WTC11 (cell line): Measurements from ENCODE around the gene KCNJ15. TPM values are rescaled to one million over a fixed set of nuclear protein-coding genes. Genes with fewer than 3 reads are reported as not detected.

Experiments used
- ATAC-seq: fragments of 200-7000 bp; cut with Tn5 transposase; 2 replicates; pipeline ENCODE4 v1.10.0; 2021; ENCODE audit warnings: mild to moderate bottlenecking, moderate library complexity
- CTCF ChIA-PET: fragments of 300-600 bp; sonication (Branson Sonifier 250); formaldehyde crosslinking; loops from one replicate; lab custom pipeline; 2021; ENCODE audit warnings: antibody characterized with exemption; lab: Charles Lee
- POLR2A ChIA-PET: fragments of 350-600 bp; sonication (Branson Sonifier 250); formaldehyde crosslinking; loops from one replicate; lab custom pipeline; 2021; ENCODE audit warnings: antibody characterized with exemption; lab: Charles Lee
- DNase-seq: peaks from one replicate; pipeline ENCODE4 v3.0.0; 2021; ENCODE audit warnings: low spot score
- H3K27ac Mint-ChIP-seq: 2 replicates; pipeline ENCODE4 v1.8.0; 2021; ENCODE audit warnings: mixed read lengths
- H3K27me3 Mint-ChIP-seq: 2 replicates; pipeline ENCODE4 v1.8.0; 2021; ENCODE audit warnings: low read depth, mild to moderate bottlenecking, moderate library complexity, mixed read lengths
- H3K36me3 Mint-ChIP-seq: 2 replicates; pipeline ENCODE4 v1.8.0; 2021; ENCODE audit warnings: mixed read lengths
- H3K4me1 Mint-ChIP-seq: 2 replicates; pipeline ENCODE4 v1.8.0; 2022; ENCODE audit warnings: mixed read lengths
- H3K4me3 Mint-ChIP-seq: 2 replicates; pipeline ENCODE4 v1.8.0; 2021; ENCODE audit warnings: mild to moderate bottlenecking, moderate library complexity, mixed read lengths
- H3K9me3 Mint-ChIP-seq: 2 replicates; pipeline ENCODE4 v1.8.0; 2021; ENCODE audit warnings: mixed read lengths
- ATF3 ChIP-seq: sonication (generic); formaldehyde crosslinking; conservative IDR thresholded peaks from 2 replicates; pipeline ENCODE4 v1.8.1; 2022; ENCODE audit warnings: mild to moderate bottlenecking, missing genetic modification reagents
- E2F5 ChIP-seq: sonication (generic); formaldehyde crosslinking; IDR thresholded peaks from 2 replicates; pipeline ENCODE4 v1.8.1; 2022; ENCODE audit warnings: mild to moderate bottlenecking, moderate library complexity, missing genetic modification reagents
- EMX1 ChIP-seq: fragments of 250-450 bp; sonication (Bioruptor Pico); IDR thresholded peaks from 2 replicates; pipeline ENCODE4 v1.8.0; 2021; ENCODE audit warnings: mild to moderate bottlenecking
- ERG ChIP-seq: fragments of 250-450 bp; sonication (Bioruptor Pico); IDR thresholded peaks from 2 replicates; pipeline ENCODE4 v1.8.0; 2021; ENCODE audit warnings: mild to moderate bottlenecking
- ESRRA ChIP-seq: sonication (generic); formaldehyde crosslinking; IDR thresholded peaks from 2 replicates; pipeline ENCODE4 v1.8.1; 2022; ENCODE audit warnings: mild to moderate bottlenecking, missing genetic modification reagents, borderline replicate concordance
- ETV6 ChIP-seq: sonication (generic); formaldehyde crosslinking; IDR thresholded peaks from 2 replicates; pipeline ENCODE4 v1.8.1; 2022; ENCODE audit warnings: mild to moderate bottlenecking, missing genetic modification reagents
- IRF2 ChIP-seq: sonication (generic); formaldehyde crosslinking; IDR thresholded peaks from 2 replicates; pipeline ENCODE4 v1.8.0; 2022; ENCODE audit warnings: low read depth, missing genetic modification reagents, borderline replicate concordance
- MXD4 ChIP-seq: fragments of 250-450 bp; sonication (Bioruptor Pico); IDR thresholded peaks from 2 replicates; pipeline ENCODE4 v1.8.0; 2021; ENCODE audit warnings: mild to moderate bottlenecking, moderate library complexity, borderline replicate concordance
- NFATC4 ChIP-seq: fragments of 250-450 bp; sonication (Bioruptor Pico); IDR thresholded peaks from 2 replicates; pipeline ENCODE4 v1.9.0; 2021; ENCODE audit warnings: mild to moderate bottlenecking
- ZBTB43 ChIP-seq: sonication (generic); formaldehyde crosslinking; IDR thresholded peaks from 2 replicates; pipeline ENCODE4 v1.8.1; 2023; ENCODE audit warnings: mild to moderate bottlenecking, missing genetic modification reagents
- ZNF532 ChIP-seq: fragments of 250-450 bp; sonication (Bioruptor Pico); IDR thresholded peaks from 2 replicates; pipeline ENCODE4 v1.9.0; 2021; ENCODE audit warnings: mild to moderate bottlenecking, borderline replicate concordance
- total RNA-seq: library from RNA; stranded (reverse); gene quantifications from 3 replicates; pipeline ENCODE4 v1.2.3, GENCODE V29; 2021

The KCNJ15 gene
- total RNA-seq, 1 experiment from 2014 or later: 0.57 TPM

GRCh38 chr21:38325731-38326420 lies 69.1 kb downstream of the KCNJ15 start:
- ATAC-seq: no peak
- no peaks in the 10 kb centered on the region for H3K36me3 Mint-ChIP-seq

GRCh38 chr21:38326429-38326828 lies 69.6 kb downstream of the KCNJ15 start:
- H3K27me3 Mint-ChIP-seq: peaks cover 5% of the 10 kb centered on the region; the same call in 1 of the 2 replicates

More at GRCh38 chr21:38325731-38326420, 69.1 kb downstream of the KCNJ15 start:
- no peak for TF ChIP-seq ATF3 (CRISPR knock-in tag)
- TF ChIP-seq MXD4 (CRISPR knock-in tag): no peak
- TF ChIP-seq, all 79 proteins: peak for 0
- Mint-ChIP-seq H3K4me1 (peaks cover 32% of the 10 kb centered on the region), H3K27ac (no peak overlapping the region; the same call in 1 of the 2 replicates), H3K4me3 (no peak overlapping the region), H3K9me3 (peaks cover 4% of the 10 kb centered on the region; the same call in 1 of the 2 replicates), H3K27me3 (peaks cover 5% of the 10 kb centered on the region; the same call in 1 of the 2 replicates)
- ChIA-PET POLR2A (no interaction called here), CTCF (interaction anchor here (1.1 to 1.8 kb wide), 5 partner anchors 27 to 155 kb away, joined by 3 to 6 read pairs (median 3); no protein-coding TSS in a partner anchor)
- DNase-seq: no peak

More at GRCh38 chr21:38326429-38326828, 69.6 kb downstream of the KCNJ15 start:
- no peak for DNase-seq
- Mint-ChIP-seq H3K4me3 (no peak overlapping the region), H3K27ac (no peak overlapping the region), H3K9me3 (peaks cover 4% of the 10 kb centered on the region; the same call in 1 of the 2 replicates), H3K36me3 (no peaks in the 10 kb centered on the region), H3K4me1 (peaks cover 32% of the 10 kb centered on the region)
- no peak for TF ChIP-seq ESRRA (CRISPR knock-in tag)
- TF ChIP-seq EMX1 (CRISPR knock-in tag): no peak
- no peak for TF ChIP-seq E2F5 (CRISPR knock-in tag)
- TF ChIP-seq ZNF532 (CRISPR knock-in tag): no peak
- no peak for TF ChIP-seq ERG (CRISPR knock-in tag)
- TF ChIP-seq ZBTB43 (CRISPR knock-in tag): no peak
- no peak for TF ChIP-seq IRF2
- TF ChIP-seq ETV6: no peak
- no peak for TF ChIP-seq NFATC4 (CRISPR knock-in tag)
- no peak for ATAC-seq
- ChIA-PET CTCF (interaction anchor here (1.2 kb wide), 1 partner anchor 107 kb away, joined by 4 read pairs; no protein-coding TSS in a partner anchor), POLR2A (no interaction called here)
